ENCODE data around the gene C20orf96.
A peak's percentile ranks its signal among the peaks of the same experiment; 100 is the strongest.
"Not testable (repeated sequence)": the region's sequence is repeated elsewhere in the genome, so short reads cannot be mapped to it uniquely, and the experiment has no call there.

Gene C20orf96

DNA sequence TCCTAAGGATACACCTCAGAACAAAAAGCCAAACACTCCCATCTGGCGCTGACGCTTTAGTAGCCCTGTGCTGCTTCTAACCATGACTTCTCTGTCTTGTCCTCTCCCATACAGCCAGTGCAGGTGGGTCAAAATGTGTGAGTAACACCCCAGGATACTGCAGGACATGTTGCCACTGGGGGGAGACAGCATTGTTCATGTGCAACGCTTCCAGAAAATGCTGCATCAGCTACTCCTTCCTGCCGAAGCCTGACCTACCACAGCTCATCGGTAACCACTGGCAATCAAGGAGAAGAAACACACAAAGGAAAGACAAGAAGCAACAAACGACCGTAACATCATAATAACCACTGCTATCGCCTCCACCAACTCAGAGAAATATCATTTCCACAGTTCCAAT, 31.6 kb downstream of the C20orf96 start:
- ChIA-PET CTCF (interaction anchor here (0.6 to 4.0 kb wide), 12 partner anchors 9 to 72 kb away, joined by 3 to 24 read pairs (median 4); partner anchors contain the start of gene DEFB129), POLR2A (interaction anchor here (0.8 kb wide), 1 partner anchor 18 kb away, joined by 3 read pairs; no protein-coding TSS in a partner anchor)
- H3K4me1 ChIP-seq (ENCODE audit: control extremely low read depth in 1 of 4, control insufficient read depth in 4 of 4, insufficient read depth in 4 of 4, low read length in 3 of 4), result peaks cover 0 to 11% (median 0%) of the 10 kb centered on the region in 4 experiments
- no peak overlapping the region for H3K4me3 ChIP-seq (ENCODE audit: control insufficient read depth in 1 of 7, extremely low read depth in 1 of 7, insufficient read depth in 4 of 7, low read depth in 2 of 7, low read length in 6 of 7)
- no peaks in the 10 kb centered on the region for H3K9me3 ChIP-seq (ENCODE audit: control extremely low read depth in 1 of 5, control insufficient read depth in 4 of 5, insufficient read depth in 2 of 5, low read depth in 1 of 5, low read length in 4 of 5)
- peak; percentile 45 to 70 (median 67) for DNase-seq
- no peaks in the 10 kb centered on the region for H3K36me3 ChIP-seq (ENCODE audit: control insufficient read depth in 4 of 4, insufficient read depth in 4 of 4, low read length in 3 of 4)
- no peaks in the 10 kb centered on the region for H3K27me3 ChIP-seq (replicated peaks in 2 of 5; ENCODE audit: control insufficient read depth in 4 of 5, insufficient read depth in 5 of 5, low read length in 4 of 5)
- no peak overlapping the region for H3K27ac ChIP-seq (ENCODE audit: insufficient read depth in 1 of 2, low read depth in 1 of 2, low read length in 2 of 2, poor library complexity in 1 of 2, severe bottlenecking in 2 of 2)
- WGBS (ENCODE audit: insufficient coverage), result 54% methylated on average over 5 of the region's 8 CpGs

DNA sequence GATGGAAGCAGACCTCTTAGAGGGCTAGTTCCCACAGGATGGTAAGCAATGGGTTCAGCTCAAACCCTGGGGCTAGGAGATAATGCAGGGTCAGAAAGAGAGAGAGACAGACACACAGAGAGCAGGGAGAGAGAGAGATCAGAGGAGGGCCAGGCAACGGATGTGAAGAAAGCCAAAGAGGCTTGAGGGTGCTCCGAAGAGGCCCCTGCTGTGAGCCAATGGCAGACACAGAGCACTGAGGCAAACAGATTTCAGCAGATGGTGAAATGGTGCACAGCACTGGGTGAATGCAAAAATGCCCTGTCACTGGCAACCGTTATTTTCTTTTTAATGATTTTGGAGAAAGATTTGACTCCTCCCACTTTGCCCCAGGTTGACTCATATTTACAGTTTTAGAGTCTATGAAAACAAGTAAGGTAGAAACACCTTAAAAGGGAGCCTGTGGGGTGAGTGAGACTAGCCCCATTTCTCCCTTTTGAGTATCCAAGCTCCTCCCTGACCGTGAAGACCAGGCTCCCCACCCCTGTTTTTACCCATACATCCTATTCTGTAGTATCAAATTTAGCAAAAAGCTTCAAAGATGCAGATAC, 32.2 kb downstream of the C20orf96 start:
- no peaks in the 10 kb centered on the region for H3K9me3 ChIP-seq (ENCODE audit: control extremely low read depth in 1 of 5, control insufficient read depth in 4 of 5, insufficient read depth in 2 of 5, low read depth in 1 of 5, low read length in 4 of 5)
- ChIA-PET CTCF (interaction anchor here (0.6 to 4.0 kb wide), 13 partner anchors 8 to 76 kb away, joined by 3 to 24 read pairs (median 4); partner anchors contain the start of gene DEFB129), POLR2A (interaction anchor here (0.8 kb wide), 1 partner anchor 18 kb away, joined by 3 read pairs; no protein-coding TSS in a partner anchor)
- H3K36me3 ChIP-seq (ENCODE audit: control insufficient read depth in 4 of 4, insufficient read depth in 4 of 4, low read length in 3 of 4), result no peaks in the 10 kb centered on the region
- peaks cover 0 to 11% (median 0%) of the 10 kb centered on the region in 4 experiments for H3K4me1 ChIP-seq (ENCODE audit: control extremely low read depth in 1 of 4, control insufficient read depth in 4 of 4, insufficient read depth in 4 of 4, low read length in 3 of 4)
- H3K27ac ChIP-seq (ENCODE audit: insufficient read depth in 1 of 2, low read depth in 1 of 2, low read length in 2 of 2, poor library complexity in 1 of 2, severe bottlenecking in 2 of 2), result no peak overlapping the region
- DNase-seq, result peak in 2 of 3 donors; percentile 40
- H3K27me3 ChIP-seq (replicated peaks in 2 of 5; ENCODE audit: control insufficient read depth in 4 of 5, insufficient read depth in 5 of 5, low read length in 4 of 5), result no peaks in the 10 kb centered on the region
- WGBS (ENCODE audit: insufficient coverage), result 62% methylated on average over 3 of the region's 4 CpGs
- H3K4me3 ChIP-seq (ENCODE audit: control insufficient read depth in 1 of 7, extremely low read depth in 1 of 7, insufficient read depth in 4 of 7, low read depth in 2 of 7, low read length in 6 of 7), result no peak overlapping the region

DNA sequence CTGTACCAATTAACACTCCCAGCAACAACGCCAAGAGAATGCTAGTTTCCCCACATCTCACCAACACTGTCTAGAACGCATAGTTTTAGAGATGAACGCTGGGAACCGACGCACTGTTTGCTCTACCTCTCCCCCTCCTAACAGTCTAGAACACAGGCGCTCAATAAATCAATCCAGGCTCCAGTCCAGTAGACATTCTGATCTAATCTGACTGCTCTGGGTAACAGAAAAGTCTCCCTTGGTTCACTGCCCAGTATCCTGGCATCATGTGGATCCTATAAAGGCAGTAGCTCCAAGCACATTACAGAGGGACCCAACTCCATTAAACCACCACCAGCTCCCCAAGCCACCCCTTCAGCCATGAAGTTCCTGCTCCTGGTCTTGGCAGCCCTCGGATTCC, 33.1 kb downstream of the C20orf96 start, which contains the start of gene DEFB132:
TSS of gene DEFB132 (plus strand) at position 306 of the 400 bp plus-strand sequence. CDS start at position 361, 55 bp downstream.
- ChIA-PET CTCF (interaction anchor here (0.8 to 4.0 kb wide), 7 partner anchors 8 to 73 kb away, joined by 3 to 24 read pairs (median 6); no protein-coding TSS in a partner anchor), POLR2A (no interaction called here)
- WGBS (ENCODE audit: insufficient coverage), result 100% methylated on average over 6 of the region's 7 CpGs

DNA sequence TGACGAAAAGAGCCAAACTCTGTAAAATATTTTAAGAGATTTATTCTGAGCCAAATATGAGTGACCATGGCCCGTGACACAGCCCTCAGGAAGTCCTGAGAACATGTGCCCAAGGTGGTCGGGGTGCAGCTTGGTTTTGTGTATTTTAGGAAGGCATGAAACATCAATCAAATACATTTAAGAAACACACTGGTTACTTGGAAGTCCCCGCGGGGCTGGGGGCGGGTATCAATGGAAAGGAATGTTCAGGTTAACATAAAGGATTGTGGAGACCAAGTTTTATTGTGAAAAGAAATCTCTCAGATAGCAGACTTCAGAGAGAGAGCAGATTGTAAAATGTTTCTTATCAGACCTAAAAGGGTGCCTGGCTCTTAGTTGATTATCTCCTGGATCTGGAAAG, 37.1 kb downstream of the C20orf96 start:
- H3K27me3 ChIP-seq (replicated peaks in 2 of 5; ENCODE audit: control insufficient read depth in 4 of 5, insufficient read depth in 5 of 5, low read length in 4 of 5); H3K36me3 ChIP-seq (ENCODE audit: control insufficient read depth in 4 of 4, insufficient read depth in 4 of 4, low read length in 3 of 4); DNase-seq; H3K9me3 ChIP-seq (ENCODE audit: control extremely low read depth in 1 of 5, control insufficient read depth in 4 of 5, insufficient read depth in 2 of 5, low read depth in 1 of 5, low read length in 4 of 5); H3K4me3 ChIP-seq (ENCODE audit: control insufficient read depth in 1 of 7, extremely low read depth in 1 of 7, insufficient read depth in 4 of 7, low read depth in 2 of 7, low read length in 6 of 7); H3K4me1 ChIP-seq (ENCODE audit: control extremely low read depth in 1 of 4, control insufficient read depth in 4 of 4, insufficient read depth in 4 of 4, low read length in 3 of 4); H3K27ac ChIP-seq (ENCODE audit: insufficient read depth in 1 of 2, low read depth in 1 of 2, low read length in 2 of 2, poor library complexity in 1 of 2, severe bottlenecking in 2 of 2); POLR2A ChIA-PET: not testable (repeated sequence)
- CTCF ChIA-PET, result interaction anchor here (0.9 to 1.4 kb wide), 2 partner anchors 12 to 27 kb away, joined by 4 read pairs; partner anchors contain the start of gene DEFB129
- 82% methylated on average over 2 of the region's 6 CpGs for WGBS (ENCODE audit: insufficient coverage)

More for the DNA sequence above, 33.1 kb downstream of the C20orf96 start, which contains the start of gene DEFB132:
- Histone ChIP-seq H3K4me1 (ENCODE audit: control extremely low read depth in 1 of 4, control insufficient read depth in 4 of 4, insufficient read depth in 4 of 4, low read length in 3 of 4) (peaks cover 0 to 11% (median 0%) of the 10 kb centered on the region in 4 experiments), H3K9me3 (ENCODE audit: control extremely low read depth in 1 of 5, control insufficient read depth in 4 of 5, insufficient read depth in 2 of 5, low read depth in 1 of 5, low read length in 4 of 5) (no peaks in the 10 kb centered on the region), H3K27me3 (replicated peaks in 2 of 5; ENCODE audit: control insufficient read depth in 4 of 5, insufficient read depth in 5 of 5, low read length in 4 of 5) (no peaks in the 10 kb centered on the region), H3K27ac (ENCODE audit: insufficient read depth in 1 of 2, low read depth in 1 of 2, low read length in 2 of 2, poor library complexity in 1 of 2, severe bottlenecking in 2 of 2) (no peak within 1 kb of the TSS), H3K4me3 (ENCODE audit: control insufficient read depth in 1 of 7, extremely low read depth in 1 of 7, insufficient read depth in 4 of 7, low read depth in 2 of 7, low read length in 6 of 7) (no peak within 1 kb of the TSS), H3K36me3 (ENCODE audit: control insufficient read depth in 4 of 4, insufficient read depth in 4 of 4, low read length in 3 of 4) (no peaks in the 10 kb centered on the region)
- no peak for DNase-seq

DNA sequence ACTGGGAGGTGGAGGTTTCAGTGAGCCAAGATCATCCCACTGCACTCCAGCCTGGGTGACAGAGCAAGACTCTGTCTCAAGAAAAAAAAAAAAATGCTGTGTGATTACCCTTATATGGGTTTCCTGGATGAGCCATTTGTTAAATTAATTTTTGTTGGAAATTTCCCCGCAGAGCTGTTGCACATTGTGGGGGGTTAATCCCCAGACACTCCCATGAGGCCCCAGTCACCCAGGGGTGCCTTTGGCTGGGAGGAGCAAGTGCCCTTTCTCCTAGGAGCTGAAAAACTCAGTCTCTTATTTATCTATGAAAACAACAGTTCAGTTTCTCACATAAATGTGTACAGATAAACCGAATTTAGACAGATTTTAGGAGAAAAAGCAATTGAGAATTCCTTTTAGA, 37.7 kb downstream of the C20orf96 start:
- Histone ChIP-seq H3K27me3 (replicated peaks in 2 of 5; ENCODE audit: control insufficient read depth in 4 of 5, insufficient read depth in 5 of 5, low read length in 4 of 5) (no peaks in the 10 kb centered on the region), H3K27ac (ENCODE audit: insufficient read depth in 1 of 2, low read depth in 1 of 2, low read length in 2 of 2, poor library complexity in 1 of 2, severe bottlenecking in 2 of 2) (no peak overlapping the region), H3K36me3 (ENCODE audit: control insufficient read depth in 4 of 4, insufficient read depth in 4 of 4, low read length in 3 of 4) (no peaks in the 10 kb centered on the region), H3K4me1 (ENCODE audit: control extremely low read depth in 1 of 4, control insufficient read depth in 4 of 4, insufficient read depth in 4 of 4, low read length in 3 of 4) (peaks cover 0 to 5% (median 2%) of the 10 kb centered on the region in 4 experiments), H3K9me3 (ENCODE audit: control extremely low read depth in 1 of 5, control insufficient read depth in 4 of 5, insufficient read depth in 2 of 5, low read depth in 1 of 5, low read length in 4 of 5) (no peaks in the 10 kb centered on the region), H3K4me3 (ENCODE audit: control insufficient read depth in 1 of 7, extremely low read depth in 1 of 7, insufficient read depth in 4 of 7, low read depth in 2 of 7, low read length in 6 of 7) (no peak overlapping the region)
- ChIA-PET CTCF (interaction anchor here (0.9 to 1.4 kb wide), 2 partner anchors 12 to 26 kb away, joined by 4 read pairs; partner anchors contain the start of gene DEFB129), POLR2A (no interaction called here)
- 100% methylated on average over 1 of the region's 2 CpGs for WGBS (ENCODE audit: insufficient coverage)
- no peak for DNase-seq

DNA sequence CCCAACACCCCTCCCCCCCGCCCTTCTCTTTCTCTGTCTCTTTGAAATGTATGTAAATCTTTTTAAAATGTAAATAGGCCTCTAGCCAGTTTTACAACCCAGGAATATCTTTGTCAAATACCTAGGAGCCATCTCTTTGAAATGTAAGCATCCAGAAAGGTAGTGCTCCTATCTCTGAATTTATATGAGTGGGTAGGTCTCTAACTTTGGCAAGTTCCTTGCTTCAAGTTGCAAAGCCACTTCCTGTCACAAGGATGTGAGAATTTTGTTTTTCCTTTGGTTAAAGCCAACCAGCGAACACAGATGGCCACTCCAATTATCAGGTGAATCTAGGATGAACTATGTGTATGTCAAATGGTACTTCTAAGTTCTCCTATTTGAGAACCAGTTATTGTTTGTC, 39.2 kb downstream of the C20orf96 start:
- Histone ChIP-seq H3K4me3 (ENCODE audit: control insufficient read depth in 1 of 7, extremely low read depth in 1 of 7, insufficient read depth in 4 of 7, low read depth in 2 of 7, low read length in 6 of 7) (no peak overlapping the region), H3K9me3 (ENCODE audit: control extremely low read depth in 1 of 5, control insufficient read depth in 4 of 5, insufficient read depth in 2 of 5, low read depth in 1 of 5, low read length in 4 of 5) (peaks cover 0 to 4% (median 0%) of the 10 kb centered on the region in 5 experiments), H3K27me3 (replicated peaks in 2 of 5; ENCODE audit: control insufficient read depth in 4 of 5, insufficient read depth in 5 of 5, low read length in 4 of 5) (no peaks in the 10 kb centered on the region), H3K27ac (ENCODE audit: insufficient read depth in 1 of 2, low read depth in 1 of 2, low read length in 2 of 2, poor library complexity in 1 of 2, severe bottlenecking in 2 of 2) (no peak overlapping the region), H3K36me3 (ENCODE audit: control insufficient read depth in 4 of 4, insufficient read depth in 4 of 4, low read length in 3 of 4) (no peaks in the 10 kb centered on the region), H3K4me1 (ENCODE audit: control extremely low read depth in 1 of 4, control insufficient read depth in 4 of 4, insufficient read depth in 4 of 4, low read length in 3 of 4) (peaks cover 0 to 5% (median 2%) of the 10 kb centered on the region in 4 experiments)
- ChIA-PET POLR2A (no interaction called here), CTCF (no interaction called here)
- 0% methylated on average over 1 of the region's 2 CpGs for WGBS (ENCODE audit: insufficient coverage)
- peak in 2 of 3 donors; percentile 4 to 19 for DNase-seq

DNA sequence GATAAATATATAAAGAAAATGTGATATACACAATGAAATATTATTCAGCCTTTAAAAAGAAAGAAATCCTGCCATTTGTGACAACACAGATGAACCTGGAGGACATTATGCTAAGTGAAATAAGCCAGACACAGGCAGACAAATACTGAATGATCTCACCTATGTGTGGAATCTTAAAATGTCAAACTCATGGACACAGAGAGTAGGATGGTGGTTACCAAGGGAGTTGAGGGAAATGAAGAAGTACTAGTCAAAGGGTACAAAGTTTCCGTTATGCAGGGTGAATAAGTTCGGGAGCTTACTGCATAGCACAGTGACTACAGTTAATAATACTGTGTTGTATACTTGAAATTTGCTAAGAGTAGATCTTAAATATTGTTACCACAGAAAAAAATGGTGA, 47.6 kb downstream of the C20orf96 start:
- Histone ChIP-seq H3K27me3 (replicated peaks in 2 of 5; ENCODE audit: control insufficient read depth in 4 of 5, insufficient read depth in 5 of 5, low read length in 4 of 5) (no peaks in the 10 kb centered on the region), H3K9me3 (ENCODE audit: control extremely low read depth in 1 of 5, control insufficient read depth in 4 of 5, insufficient read depth in 2 of 5, low read depth in 1 of 5, low read length in 4 of 5) (peaks cover 0 to 4% (median 0%) of the 10 kb centered on the region in 5 experiments), H3K4me1 (ENCODE audit: control extremely low read depth in 1 of 4, control insufficient read depth in 4 of 4, insufficient read depth in 4 of 4, low read length in 3 of 4) (peaks cover 2 to 5% (median 4%) of the 10 kb centered on the region in 4 experiments), H3K4me3 (ENCODE audit: control insufficient read depth in 1 of 7, extremely low read depth in 1 of 7, insufficient read depth in 4 of 7, low read depth in 2 of 7, low read length in 6 of 7) (no peak overlapping the region), H3K27ac (ENCODE audit: insufficient read depth in 1 of 2, low read depth in 1 of 2, low read length in 2 of 2, poor library complexity in 1 of 2, severe bottlenecking in 2 of 2) (no peak overlapping the region), H3K36me3 (ENCODE audit: control insufficient read depth in 4 of 4, insufficient read depth in 4 of 4, low read length in 3 of 4) (no peaks in the 10 kb centered on the region)
- no peak for DNase-seq
- ChIA-PET CTCF (interaction anchor here (1.1 to 6.1 kb wide), 5 partner anchors 13 to 88 kb away, joined by 3 to 27 read pairs (median 4); no protein-coding TSS in a partner anchor), POLR2A (no interaction called here)
- 90% methylated on average over 2 of the region's 2 CpGs for WGBS (ENCODE audit: insufficient coverage)

Data from common myeloid progenitor, CD34-positive (primary cell).